Loucy (cell line): Measurements from ENCODE around the gene RPAP2.
A peak's percentile ranks its signal among the peaks of the same experiment; 100 is the strongest.

Experiments used
- H2AFZ ChIP-seq: fragments of 200-600 bp; sonication (generic); 2 replicates; pipeline ENCODE4 v1.6.0; 2016; ENCODE audit warnings: antibody characterized with exemption, mild to moderate bottlenecking, low read length, moderate library complexity
- H3F3A ChIP-seq: fragments of 200-600 bp; 2 replicates; pipeline ENCODE4 v1.6.0; 2016; ENCODE audit warnings: antibody characterized with exemption, low read depth, mild to moderate bottlenecking
- H3K27me3 ChIP-seq: fragments of 200-600 bp; sonication (generic); 2 replicates; pipeline ENCODE4 v1.6.1; 2014; ENCODE audit warnings: low read length, mild to moderate bottlenecking; ENCODE audit not compliant: insufficient read depth, poor library complexity, severe bottlenecking
- H3K36me3 ChIP-seq: fragments of 200-600 bp; sonication (generic); 2 replicates; pipeline ENCODE4 v1.6.1; 2016; ENCODE audit warnings: low read length; ENCODE audit not compliant: insufficient read depth
- H3K4me1 ChIP-seq: fragments of 200-600 bp; sonication (generic); 2 replicates; pipeline ENCODE4 v1.5.1; 2014; ENCODE audit warnings: low read length, mild to moderate bottlenecking; ENCODE audit not compliant: insufficient read depth, poor library complexity, severe bottlenecking
- H3K4me2 ChIP-seq: fragments of 200-600 bp; sonication (generic); 2 replicates; pipeline ENCODE4 v1.6.0; 2014; ENCODE audit warnings: antibody characterized with exemption, low read length, low read depth, mild to moderate bottlenecking; ENCODE audit not compliant: poor library complexity, severe bottlenecking
- H3K4me3 ChIP-seq: fragments of 200-600 bp; sonication (generic); 2 replicates; pipeline ENCODE4 v1.5.1; 2014; ENCODE audit warnings: low read length, mild to moderate bottlenecking, mixed read lengths; ENCODE audit not compliant: poor library complexity, severe bottlenecking
- H3K79me2 ChIP-seq: fragments of 200-600 bp; sonication (generic); 2 replicates; pipeline ENCODE4 v1.6.1; 2014; ENCODE audit warnings: low read length; ENCODE audit not compliant: insufficient read depth
- H3K9ac ChIP-seq: fragments of 200-600 bp; sonication (generic); 2 replicates; pipeline ENCODE4 v1.6.0; 2014; ENCODE audit warnings: mild to moderate bottlenecking, low read depth, low read length, moderate library complexity; ENCODE audit not compliant: poor library complexity, severe bottlenecking
- H3K9me2 ChIP-seq: fragments of 200-600 bp; sonication (generic); replicated peaks from 2 replicates; pipeline ENCODE4 v1.6.1; 2016; ENCODE audit warnings: low read depth, low read length, mixed read lengths
- H3K9me3 ChIP-seq: fragments of 200-600 bp; sonication (generic); 2 replicates; pipeline ENCODE4 v1.6.1; 2014; ENCODE audit warnings: mild to moderate bottlenecking, antibody characterized with exemption, low read length, low read depth; ENCODE audit not compliant: insufficient read depth
- H4K20me1 ChIP-seq: fragments of 200-600 bp; sonication (generic); 2 replicates; pipeline ENCODE4 v1.6.0; 2014; ENCODE audit warnings: antibody characterized with exemption, low read length, mild to moderate bottlenecking; ENCODE audit not compliant: insufficient read depth, poor library complexity, severe bottlenecking
- EZH2phosphoT487 ChIP-seq: fragments of 200-600 bp; IDR thresholded peaks from 2 replicates; pipeline ENCODE4 v1.6.1; 2018; ENCODE audit warnings: antibody characterized with exemption, mild to moderate bottlenecking, moderate library complexity, borderline replicate concordance
- TF ChIP-seq, protein P1 (sequence below): fragments of 200-600 bp; sonication (generic); conservative IDR thresholded peaks from 2 replicates; pipeline ENCODE4 v1.5.1; 2014; ENCODE audit warnings: mild to moderate bottlenecking, antibody characterized with exemption, low read length

Gene RPAP2

GRCh38 chr1:92366040-92366395 lies 67.2 kb downstream of the RPAP2 start:
- Histone ChIP-seq H3K79me2 (no peaks in the 10 kb centered on the region), H3K4me3 (no peak overlapping the region), H3K4me1 (peaks cover 13% of the 10 kb centered on the region), H3K9me3 (no peaks in the 10 kb centered on the region), H3K9me2 (no peaks in the 10 kb centered on the region), H3K9ac (no peak overlapping the region), H3K4me2 (no peak overlapping the region), H2AFZ (no peak overlapping the region), H3K27me3 (no peaks in the 10 kb centered on the region), H3F3A (no peaks in the 10 kb centered on the region), H4K20me1 (no peaks in the 10 kb centered on the region), H3K36me3 (no peaks in the 10 kb centered on the region)
- TF ChIP-seq, protein P1, sequence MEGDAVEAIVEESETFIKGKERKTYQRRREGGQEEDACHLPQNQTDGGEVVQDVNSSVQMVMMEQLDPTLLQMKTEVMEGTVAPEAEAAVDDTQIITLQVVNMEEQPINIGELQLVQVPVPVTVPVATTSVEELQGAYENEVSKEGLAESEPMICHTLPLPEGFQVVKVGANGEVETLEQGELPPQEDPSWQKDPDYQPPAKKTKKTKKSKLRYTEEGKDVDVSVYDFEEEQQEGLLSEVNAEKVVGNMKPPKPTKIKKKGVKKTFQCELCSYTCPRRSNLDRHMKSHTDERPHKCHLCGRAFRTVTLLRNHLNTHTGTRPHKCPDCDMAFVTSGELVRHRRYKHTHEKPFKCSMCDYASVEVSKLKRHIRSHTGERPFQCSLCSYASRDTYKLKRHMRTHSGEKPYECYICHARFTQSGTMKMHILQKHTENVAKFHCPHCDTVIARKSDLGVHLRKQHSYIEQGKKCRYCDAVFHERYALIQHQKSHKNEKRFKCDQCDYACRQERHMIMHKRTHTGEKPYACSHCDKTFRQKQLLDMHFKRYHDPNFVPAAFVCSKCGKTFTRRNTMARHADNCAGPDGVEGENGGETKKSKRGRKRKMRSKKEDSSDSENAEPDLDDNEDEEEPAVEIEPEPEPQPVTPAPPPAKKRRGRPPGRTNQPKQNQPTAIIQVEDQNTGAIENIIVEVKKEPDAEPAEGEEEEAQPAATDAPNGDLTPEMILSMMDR, result no peak
- TF ChIP-seq EZH2phosphoT487, result no peak

DNA sequence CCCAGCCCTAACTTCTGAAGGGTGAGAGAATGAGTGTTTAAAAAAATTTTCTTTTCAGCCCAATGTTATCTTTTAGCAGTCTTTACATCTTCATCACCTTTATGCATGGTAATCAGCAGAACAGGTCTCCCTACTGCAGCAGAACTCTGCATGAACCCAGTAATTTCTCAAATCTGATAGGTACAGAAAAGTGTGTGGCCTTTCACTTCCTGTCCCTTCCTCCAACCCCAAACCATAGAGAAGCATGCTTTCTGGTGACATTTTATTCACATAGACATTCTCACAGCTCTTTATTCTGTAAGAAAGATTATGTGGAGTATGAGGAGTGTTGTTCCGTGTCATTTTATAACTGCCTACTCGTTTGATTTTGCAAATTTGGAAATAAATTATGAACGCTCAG lies 68.6 kb downstream of the RPAP2 start:
- H3K36me3 ChIP-seq, result no peaks in the 10 kb centered on the region
- no peaks in the 10 kb centered on the region for H4K20me1 ChIP-seq
- peak overlapping the region; percentile 4 for H3K4me2 ChIP-seq
- H3F3A ChIP-seq, result no peaks in the 10 kb centered on the region
- H3K9ac ChIP-seq, result no peak overlapping the region
- H3K4me3 ChIP-seq, result no peak overlapping the region
- H3K79me2 ChIP-seq, result no peaks in the 10 kb centered on the region
- no peaks in the 10 kb centered on the region for H3K27me3 ChIP-seq
- no peak for TF ChIP-seq EZH2phosphoT487
- TF ChIP-seq, protein P1, result no peak
- peaks cover 13% of the 10 kb centered on the region for H3K4me1 ChIP-seq
- H3K9me3 ChIP-seq, result no peaks in the 10 kb centered on the region
- H3K9me2 ChIP-seq, result no peaks in the 10 kb centered on the region
- H2AFZ ChIP-seq, result no peak overlapping the region

DNA sequence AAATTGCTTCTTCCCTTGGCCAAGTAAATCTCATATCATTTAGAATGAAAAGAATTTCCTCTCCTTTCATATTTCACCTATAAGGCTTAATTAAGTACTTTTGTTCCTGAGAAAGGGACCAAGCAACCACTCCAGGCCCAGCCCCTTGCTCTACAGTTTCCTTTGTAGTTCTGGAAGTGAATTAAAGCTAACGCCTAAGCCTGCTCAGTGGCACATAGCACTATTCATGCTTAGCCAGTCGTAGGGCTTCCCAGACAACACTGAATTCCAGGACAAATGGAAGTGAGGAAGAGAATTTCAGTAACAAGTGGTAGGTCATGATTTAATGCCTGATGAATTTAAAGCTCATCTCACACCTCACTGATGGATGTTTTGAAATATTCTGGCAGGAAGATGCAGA lies 73.3 kb downstream of the RPAP2 start:
- Histone ChIP-seq H3K4me3 (no peak overlapping the region), H4K20me1 (no peaks in the 10 kb centered on the region), H3F3A (peaks cover 5% of the 10 kb centered on the region; the same call in 1 of the 2 replicates), H3K9me3 (no peaks in the 10 kb centered on the region), H2AFZ (no peak overlapping the region), H3K4me2 (no peak overlapping the region), H3K27me3 (no peaks in the 10 kb centered on the region), H3K79me2 (no peaks in the 10 kb centered on the region), H3K36me3 (no peaks in the 10 kb centered on the region), H3K9ac (no peak overlapping the region), H3K9me2 (no peaks in the 10 kb centered on the region), H3K4me1 (peaks cover 19% of the 10 kb centered on the region)
- TF ChIP-seq, protein P1, result no peak
- no peak for TF ChIP-seq EZH2phosphoT487
